T-helper 9 cell (primary cell): Measurements from ENCODE around the gene SLC15A4.
"Not testable (repeated sequence)": the region's sequence is repeated elsewhere in the genome, so short reads cannot be mapped to it uniquely, and the experiment has no call there.

Experiments
- DNase-seq: peaks from one replicate; pipeline ENCODE4 v3.0.0-alpha.2; 2020
- total RNA-seq, 2 donors: gene quantifications; one replicate each; lab custom pipeline; 2026; lab: John Stamatoyannopoulos, UW

The SLC15A4 gene
- 10.1 to 22.4 reads per million in 2 donors for total RNA-seq

DNA sequence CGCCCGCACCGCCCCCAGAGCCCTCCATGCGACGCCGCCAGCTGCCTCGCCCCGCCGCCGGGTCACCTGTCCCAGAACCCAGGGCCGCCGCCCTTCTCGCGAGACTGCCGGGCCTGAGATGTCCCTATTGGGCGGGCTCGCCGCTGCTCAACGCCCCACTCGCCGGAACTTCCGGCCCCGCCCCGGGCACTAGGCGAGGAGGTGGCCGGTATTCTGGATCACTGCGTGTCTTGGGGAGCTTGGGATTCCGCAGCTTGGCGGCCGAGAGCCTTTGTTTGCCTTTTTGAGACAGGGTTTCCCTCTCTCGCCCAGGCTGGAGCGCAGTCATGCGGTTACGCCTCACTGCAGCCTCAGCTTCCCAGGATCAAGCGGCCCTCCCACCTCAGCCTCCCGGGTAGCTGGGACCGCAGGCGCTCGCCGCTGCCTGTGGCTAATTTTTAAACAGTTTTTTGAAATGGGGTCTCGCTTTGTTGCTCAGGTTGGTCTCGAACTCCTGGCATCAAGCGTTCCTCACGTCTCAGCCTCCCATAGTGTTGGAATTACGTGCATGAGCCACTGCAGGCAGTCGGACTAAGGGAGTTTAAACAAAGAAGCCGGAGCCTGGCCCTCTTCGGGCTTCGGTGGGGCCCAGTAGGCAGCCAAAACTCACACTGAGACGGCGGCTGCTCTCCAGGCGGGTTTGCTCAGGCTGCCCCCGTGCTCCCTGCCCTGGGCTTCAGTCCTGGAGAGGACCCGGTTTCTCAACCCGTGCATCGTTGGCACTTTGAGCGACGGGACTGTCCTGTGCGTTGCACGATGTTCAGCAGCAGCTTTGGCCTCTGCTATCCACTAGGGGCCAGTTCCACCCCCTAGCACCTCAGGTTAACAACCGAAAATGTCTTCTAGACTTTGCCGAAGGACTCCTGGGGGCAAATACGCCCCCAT is at the start of gene SLC15A4:
Gene SLC15A4 (minus strand): TSS at position 43 of the 924 bp plus-strand sequence. CDS start 15 bp downstream, at position 28.
- DNase-seq: peak; percentile 74

DNA sequence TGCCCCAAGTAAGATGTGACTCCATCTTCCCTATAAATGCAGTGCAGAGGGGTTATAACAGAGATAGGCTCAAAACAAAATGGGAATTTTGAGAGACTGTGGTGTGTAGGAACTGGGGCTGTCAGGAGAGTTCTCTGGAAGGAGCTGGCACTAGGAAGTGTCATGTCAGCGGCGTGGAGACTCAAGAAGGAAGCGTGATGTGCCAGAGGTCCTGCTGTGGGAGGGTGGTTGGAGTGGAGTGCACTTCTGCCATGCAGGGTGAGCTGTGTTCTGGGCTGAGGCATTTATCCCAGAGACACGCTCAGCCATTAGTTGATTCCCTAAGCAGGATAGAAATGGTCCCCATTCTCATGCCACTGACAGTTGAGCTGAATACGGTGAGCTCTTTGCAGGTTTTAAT is 48.5 kb upstream of the SLC15A4 start:
- DNase-seq: no peak

DNA sequence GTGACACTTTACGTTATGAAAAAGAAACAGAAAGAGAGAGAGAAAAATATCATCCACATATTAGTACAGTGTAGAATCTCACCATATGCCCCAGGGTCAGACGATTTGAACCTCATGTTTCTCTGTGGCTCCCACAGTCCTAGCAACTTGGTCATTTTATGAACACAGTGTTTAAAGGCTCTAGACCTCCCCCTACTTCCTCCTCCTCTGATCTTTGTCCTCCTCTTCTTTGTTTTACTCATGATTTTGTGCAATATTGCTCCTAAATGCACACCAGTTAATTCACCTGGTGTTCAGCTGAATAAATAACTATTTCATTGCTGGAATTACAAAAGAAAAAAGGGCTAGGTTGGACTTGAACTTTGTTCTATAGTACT is 47.7 kb upstream of the SLC15A4 start:
- DNase-seq: no peak

DNA sequence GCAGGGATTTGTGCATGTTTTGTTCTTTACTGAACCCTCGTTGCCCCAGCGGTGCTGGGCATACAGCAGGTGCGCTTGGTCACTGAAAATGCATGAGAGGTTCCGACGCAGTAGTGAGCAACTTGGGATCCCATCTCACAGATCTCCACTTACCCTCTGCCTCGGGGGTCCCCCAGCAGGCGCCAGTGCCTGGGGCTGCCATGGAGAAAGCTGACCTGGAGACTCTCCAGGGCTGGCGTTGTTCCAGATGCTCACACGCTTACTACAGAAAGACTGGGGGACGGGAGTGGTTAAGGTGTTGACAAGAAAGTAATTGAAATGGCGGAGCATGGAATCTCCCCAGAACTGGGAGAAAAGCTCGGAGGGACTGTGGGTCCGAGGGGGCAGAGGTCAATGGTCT is 43.7 kb upstream of the SLC15A4 start:
- DNase-seq: no peak

DNA sequence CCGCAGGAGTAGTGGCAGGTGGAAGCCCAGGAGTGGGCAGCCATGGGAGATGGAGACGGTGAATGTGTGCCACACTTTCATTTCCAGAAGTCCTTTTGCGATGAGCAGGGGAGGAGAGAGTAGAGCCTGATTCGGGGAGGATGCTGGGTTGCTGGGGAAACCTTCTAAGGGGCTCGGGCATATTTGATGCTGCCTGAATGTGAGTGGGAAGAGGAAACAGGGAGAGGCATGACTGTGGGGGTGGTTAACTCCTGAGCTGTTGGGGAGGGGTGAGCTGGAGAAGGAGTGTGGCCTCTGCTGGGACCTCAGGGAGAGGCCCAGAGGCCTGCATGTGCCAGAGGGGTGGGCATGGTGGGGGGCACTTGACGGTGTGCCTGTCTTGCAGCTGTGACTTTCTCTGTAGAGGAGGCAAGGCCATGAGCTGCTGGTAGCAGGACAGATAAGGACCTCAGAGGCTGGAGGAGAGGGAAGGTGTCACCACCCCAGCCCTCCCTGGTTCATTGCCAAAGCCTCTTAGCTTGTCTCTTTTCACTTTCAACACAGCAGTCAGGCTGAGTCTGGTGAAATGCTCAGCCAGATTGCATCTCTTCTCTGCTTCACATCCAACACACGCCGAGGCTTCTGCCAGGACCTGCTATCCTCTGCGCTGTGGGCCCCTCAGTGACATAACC is 40.9 kb upstream of the SLC15A4 start:
- DNase-seq: no peak

DNA sequence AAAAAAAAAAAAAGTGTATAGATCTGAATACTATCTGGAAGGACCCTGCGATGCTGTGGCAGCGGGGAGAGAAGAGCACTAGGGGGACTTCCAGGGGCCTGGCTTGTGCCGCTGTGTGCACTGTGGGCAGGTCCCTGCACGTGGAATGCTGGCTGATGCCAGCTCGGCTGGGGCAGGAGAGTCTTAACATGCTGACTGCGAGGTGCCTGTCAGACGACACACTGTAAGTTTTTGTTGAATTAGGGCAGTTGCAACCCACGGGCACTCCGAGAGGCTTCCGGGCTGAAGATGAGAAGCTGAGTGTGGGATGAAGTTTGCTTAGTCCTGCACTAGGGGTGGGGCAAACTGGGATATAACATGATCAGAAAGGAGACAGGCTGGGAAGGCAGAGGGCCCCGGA is 40.2 kb upstream of the SLC15A4 start:
- no peak for DNase-seq

DNA sequence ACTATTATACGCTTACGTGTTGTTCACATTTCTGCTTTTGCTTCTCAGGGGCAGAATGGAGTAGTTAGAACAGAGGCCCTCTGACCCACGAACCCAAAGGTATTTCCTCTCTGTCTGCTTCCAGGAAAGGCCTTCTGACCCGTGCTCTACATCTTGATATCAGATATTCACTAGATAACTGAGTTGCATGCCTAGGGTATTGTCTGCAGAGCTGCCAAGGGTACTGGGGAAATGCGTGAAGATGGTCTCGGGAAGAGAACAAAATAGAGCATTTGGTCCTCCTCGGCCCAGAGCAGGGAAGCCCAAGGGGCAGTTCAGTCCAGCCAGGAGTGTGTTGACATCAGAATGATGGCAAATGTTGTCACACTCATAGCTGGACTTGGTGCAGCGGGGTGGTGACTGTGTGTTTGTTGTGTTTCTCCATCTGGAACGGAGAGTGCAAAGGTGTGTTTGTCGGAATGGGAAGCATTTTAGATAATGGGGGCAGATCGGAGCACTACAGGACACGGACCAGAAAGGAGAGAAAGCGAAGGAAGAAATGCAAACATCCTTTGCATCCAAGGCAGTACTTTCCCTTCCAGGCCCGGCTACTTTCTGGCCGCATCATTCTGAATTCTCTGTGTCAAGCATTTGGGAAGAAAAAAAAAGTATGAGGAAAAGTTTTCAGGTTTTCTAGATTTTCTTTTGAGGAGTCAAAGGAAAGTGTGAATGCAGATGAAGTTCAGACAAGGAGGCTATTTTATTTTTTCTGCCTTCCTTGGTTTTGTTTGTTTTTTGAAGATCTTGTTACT is 37.7 kb upstream of the SLC15A4 start:
- DNase-seq: no peak

DNA sequence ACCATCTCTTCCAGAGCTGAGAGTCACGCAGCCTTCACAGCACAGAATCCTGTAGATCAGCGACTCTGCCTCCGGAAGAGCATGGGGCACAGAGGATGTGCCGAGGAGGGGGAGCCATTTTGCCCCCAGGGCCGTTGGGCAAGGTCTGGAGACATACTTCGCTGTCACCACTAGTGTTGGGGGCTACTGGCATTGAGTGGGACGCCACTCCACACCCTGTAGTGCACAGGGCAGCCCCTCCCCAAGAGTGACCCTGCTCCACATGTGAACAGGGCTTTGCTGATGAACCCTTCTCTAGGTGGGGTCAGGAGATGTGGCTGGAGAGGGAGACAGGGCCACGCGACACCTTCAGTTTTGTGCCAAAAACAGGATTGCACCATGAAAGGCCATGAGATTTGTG is 35.6 kb upstream of the SLC15A4 start:
- no peak for DNase-seq

DNA sequence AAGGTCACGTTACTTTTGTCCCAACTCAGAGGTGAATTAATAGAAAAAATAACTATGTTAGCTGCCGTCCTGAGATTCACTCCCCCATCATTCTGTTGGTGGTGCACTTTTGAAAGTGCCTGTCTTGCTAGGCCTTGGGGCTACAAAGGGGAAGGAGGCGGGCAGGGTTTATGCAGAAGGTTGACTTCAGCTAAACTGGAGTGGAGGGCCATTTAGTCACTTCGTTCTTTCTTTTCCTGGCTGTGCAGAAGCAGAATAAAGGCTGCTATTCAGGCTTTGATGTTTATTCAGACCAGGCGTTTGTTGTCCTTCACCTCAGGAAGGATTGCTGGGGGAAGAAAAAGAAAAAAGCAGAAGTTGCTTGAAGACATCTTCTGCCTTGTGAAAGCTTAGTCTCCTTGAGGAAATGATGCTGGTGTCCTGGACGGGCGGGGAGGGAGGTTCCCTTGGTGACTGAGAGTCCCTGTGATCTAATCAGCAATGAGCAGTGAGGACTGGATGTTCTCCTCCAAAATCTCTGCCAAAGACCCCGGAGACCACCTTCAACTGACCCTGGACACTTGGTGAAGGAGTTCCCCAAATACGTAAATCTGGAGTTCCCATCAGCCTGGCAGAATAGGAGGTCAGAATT is 33.5 kb upstream of the SLC15A4 start:
- DNase-seq: no peak

DNA sequence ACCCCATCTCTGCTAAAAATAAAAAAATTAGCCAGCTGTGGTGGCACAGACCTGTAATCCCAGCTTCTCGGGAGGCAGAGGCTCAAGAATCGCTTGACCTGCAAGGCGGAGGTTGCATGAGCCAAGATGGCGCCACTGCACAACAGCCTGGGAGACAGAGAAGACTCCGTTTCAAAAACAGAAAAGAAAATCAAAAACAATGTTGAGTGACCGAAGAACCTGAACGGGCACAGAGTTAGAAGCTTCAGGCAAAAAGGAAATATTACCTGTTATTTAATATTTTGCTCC is 33.0 kb upstream of the SLC15A4 start:
- DNase-seq: no peak

DNA sequence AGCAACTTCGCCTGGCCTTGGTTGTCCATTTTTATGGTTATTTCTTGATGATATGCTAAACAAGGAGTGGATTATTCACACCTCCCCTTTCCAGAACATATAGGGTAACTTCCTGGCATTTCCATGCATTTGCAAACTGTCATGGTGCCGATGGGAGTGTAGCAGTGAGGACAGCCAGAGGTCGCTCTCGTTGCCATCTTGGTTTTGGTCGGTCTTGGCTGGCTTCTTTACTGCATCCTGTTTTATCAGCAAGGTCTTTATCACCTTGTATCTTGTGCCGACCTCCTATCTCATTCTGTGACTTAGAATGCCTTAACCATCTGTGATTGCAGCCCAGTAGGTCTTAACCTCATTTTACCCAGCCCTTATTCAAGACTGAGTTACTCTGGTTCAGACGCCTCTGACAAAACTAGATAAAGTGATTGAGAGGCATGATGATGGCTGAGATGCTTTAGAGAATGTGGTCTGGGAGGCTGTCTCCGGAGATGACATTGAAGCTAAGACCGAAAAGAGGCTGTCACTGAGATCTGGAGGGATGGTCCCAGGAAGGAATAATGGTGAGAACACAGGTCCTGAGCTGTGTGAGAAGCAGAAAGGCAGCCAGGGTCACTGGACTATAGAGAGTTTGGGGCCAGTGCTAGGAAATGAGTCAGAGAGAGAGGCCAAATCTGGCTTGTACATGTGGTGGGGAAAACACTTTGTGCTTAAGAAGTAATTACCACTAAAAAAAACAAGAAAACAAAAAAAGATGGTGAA is 32.5 kb upstream of the SLC15A4 start:
- DNase-seq: no peak

DNA sequence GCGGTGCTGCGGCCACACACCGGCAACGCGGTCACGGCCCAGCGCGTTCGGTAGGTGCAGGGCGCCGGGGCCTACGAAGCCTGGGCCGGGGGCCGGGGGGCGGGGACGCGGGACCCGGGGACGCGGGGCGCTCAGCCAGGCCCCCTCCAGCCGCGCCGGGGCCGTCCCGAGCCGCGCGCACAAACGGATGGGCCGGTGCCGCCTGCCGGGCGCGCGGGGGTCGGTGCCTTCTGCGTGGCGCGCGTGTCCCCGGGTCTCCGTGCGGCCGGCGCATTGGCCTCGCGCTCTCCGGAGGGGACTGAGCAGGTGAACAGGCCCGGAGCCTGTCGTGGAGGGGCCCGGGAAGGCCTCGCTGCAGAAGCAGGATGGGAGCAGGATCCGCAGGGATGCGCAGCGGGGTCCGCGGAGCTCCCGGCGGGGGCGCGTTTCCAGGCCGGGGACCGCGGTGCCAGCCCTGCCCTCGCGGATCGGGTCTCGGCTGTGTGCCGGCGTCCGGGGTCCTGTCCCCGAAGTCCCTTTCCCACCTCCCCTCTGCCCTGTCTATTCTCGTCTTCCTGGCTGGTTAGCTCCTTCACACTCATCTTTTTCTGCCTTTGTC is 29.9 kb upstream of the SLC15A4 start:
- DNase-seq: no peak

DNA sequence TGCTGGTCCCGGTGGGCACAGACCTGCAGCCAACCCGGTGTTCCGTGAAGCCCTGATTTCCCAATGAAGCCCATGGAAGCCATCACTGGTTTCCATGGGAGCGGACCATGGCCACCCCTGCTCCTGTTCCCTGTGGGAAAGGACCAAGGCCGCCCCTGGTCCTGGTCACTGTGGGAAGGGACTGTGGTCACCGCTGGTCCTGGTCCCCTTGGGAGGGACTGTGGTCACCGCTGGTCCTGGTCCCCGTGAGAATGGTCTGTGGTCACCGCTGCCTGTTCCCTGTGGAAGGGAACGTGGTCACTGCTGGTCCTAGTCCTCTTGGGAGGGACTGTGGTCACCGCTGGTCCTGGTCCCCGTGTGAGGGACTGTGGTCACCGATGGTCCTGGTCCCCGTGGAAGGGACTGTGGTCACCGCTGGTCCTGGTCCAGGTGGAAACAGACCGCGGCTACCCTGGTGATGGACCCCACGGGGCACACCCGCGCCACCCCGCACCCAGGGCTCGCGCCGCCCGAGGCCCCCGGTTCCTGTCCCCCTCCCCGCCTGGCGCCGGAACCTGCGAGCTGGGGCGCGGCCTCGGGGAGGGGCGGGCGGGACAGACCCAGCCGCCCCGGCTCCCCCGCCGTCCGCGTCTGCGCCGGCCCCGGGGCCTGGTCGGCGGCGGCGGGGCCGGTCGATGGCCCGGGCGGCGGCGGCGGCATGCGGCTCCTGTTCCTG is 29.3 kb upstream of the SLC15A4 start, which contains the start of gene GLT1D1:
Gene GLT1D1 (plus strand): TSS at position 594 of the 715 bp plus-strand sequence. CDS start 104 bp downstream, at position 698.
- DNase-seq: no peak

DNA sequence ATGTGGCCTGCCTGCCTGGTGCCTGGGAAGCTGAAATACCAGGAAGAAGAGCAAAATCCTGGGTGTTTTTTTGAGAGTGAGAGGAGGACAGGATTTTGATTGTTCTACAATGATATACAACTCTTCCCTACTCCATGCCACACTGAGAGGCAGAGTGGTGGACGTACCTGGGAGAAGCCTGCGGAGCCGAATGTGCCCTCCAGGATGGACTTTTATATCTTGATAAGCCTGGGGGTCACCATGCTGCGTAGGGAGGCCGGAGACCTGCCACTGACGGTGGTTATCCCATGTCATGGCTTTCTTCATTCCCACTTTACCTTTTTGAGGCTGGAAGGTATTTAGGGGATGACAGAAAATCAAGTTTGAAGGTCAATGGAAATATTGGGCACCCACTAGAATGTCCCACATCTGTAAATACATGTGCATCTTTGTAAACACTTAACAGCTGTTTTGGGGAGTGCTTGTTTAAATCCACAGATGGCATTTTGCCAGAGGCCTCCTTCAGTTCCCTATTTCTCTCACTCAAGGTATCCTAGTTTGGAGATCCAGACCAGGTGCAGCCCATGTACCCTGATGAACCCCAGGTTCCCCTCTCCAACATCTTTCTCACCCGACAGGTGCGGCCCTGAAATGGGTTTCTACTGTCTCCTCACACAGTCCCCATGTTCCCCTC is 28.4 kb upstream of the SLC15A4 start:
- no peak for DNase-seq

DNA sequence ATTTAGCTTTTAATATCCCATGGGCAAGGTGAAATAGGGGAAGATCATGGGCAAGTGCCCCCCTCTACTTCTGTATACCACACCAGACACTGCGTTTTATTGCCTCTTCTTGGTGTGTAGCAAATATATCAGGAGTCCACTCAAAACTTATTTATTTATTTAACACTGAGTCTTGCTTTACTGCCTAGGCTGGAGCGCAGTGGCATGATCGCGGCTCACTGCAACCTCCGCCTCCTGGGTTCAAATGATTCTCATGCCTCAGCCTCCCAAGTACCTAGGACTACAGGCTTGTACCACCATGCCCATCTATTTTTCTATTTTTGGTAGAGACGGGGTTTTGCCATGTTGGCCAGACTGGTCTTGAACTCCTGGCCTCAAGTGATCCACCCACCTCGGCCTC is 27.7 kb upstream of the SLC15A4 start:
- DNase-seq: not testable (repeated sequence)

DNA sequence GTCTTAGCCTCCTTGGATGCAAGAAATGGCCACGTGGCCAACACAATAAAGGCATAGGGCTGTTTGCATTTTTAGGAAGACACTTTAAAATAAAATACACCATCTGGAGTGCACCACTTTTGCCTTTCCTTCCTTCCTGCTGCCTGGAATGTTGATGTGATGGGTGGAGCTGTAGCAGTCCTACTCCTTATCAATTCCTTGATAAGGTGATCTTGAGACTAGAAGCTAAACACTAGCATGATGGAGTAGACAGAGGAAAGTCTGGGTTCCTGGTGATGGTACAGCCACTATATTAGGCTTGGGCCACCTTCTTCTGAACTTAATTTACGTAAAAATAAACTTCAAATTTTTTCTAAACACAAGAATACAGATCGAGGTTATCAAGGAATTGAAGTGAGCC is 26.6 kb upstream of the SLC15A4 start:
- no peak for DNase-seq

DNA sequence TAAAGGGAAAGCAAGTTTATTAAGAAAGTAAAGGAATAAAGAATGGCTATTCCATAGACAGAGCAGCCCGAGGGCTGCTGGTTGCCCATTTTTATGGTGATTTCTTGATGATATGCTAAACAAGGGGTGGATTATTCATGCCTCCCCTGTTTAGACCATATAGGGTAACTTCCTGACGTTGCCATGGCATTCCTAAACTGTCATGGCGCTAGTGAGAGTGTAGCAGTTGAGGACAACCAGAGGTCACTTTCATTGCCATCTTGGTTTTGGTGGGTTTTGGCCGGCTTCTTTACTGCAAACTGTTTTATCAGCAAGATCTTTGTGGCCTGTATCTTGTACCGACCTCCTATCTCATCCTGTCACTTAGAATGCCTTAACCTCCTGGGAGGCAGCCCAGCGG is 26.0 kb upstream of the SLC15A4 start:
- not testable (repeated sequence) for DNase-seq

DNA sequence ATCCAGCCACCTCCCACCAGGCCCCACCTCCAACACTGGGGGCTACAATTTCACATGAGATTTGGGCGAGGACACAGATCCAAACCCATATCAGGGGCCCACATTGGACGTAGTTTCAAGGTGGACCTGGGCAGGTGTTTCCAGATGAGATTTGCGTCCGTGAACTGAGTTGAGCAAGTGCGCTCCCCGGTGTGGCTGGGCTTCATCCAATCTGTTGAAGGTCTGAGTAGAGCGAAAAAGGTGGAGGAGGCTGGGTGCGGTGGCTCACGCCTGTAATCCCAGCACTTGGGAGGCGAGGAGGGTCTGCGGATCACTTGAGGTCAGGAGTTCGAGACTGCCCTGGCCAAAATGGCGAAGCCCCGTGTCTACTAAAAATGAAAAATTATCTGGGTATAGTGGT is 24.6 kb upstream of the SLC15A4 start:
- no peak for DNase-seq

DNA sequence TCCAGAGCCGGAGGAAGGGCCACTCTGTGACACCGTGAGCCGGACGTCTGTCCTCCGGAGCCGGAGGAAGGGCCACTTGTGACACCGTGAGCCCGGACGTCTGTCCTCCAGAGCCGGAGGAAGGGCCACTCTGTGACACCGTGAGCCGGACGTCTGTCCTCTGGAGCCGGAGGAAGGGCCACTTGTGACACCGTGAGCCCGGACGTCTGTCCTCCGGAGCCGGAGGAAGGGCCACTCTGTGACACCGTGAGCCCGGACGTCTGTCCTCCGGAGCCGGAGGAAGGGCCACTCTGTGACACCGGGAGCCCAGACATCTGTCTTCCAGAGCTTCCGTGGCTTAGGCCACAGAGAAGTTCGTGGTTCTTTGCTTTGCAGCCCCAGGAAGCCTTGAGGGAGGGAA is 22.9 kb upstream of the SLC15A4 start:
- DNase-seq: not testable (repeated sequence)

DNA sequence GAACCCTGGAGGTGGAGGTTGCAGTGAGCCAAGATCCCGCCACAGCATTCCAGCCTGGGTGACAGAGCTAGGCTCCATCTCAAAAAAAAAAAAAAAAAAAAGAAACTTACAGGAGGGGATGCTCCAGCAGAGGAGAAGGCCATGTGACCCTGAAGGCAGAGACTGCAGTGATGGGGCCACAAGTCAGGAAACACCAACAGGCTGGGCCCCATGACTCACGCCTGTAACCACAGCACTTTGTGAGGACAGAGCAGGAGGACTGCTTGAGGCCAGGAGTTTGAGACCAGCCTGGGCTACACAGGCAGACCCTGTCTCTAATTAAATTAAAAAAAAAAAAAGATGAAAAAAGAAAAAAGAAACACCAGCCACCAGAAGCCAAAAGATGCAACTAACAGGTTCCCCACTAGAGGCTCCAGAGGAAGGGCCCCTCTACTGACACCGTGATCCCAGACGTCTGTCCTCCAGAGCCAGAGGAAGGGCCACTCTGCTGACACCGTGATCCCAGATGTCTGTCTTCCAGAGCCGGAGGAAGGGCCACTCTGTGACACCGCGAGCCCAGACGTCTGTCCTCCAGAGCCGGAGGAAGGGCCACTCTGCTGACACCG is 20.4 kb upstream of the SLC15A4 start:
- no peak for DNase-seq
